DMS53 treated with DMSO at 0.1 percent for 48 hours (cell line): Measurements from ENCODE around the gene STAC2.
A peak's percentile ranks its signal among the peaks of the same experiment; 100 is the strongest.

Experiments
- DNase-seq: peaks from one replicate; lab custom pipeline; 2025; ENCODE audit not compliant: unreplicated experiment; lab: John Stamatoyannopoulos, UW

Gene STAC2

GRCh38 chr17:39235555-39236449 is 10.1 kb upstream of the STAC2 start:
- peak; percentile 28 for DNase-seq

DNA sequence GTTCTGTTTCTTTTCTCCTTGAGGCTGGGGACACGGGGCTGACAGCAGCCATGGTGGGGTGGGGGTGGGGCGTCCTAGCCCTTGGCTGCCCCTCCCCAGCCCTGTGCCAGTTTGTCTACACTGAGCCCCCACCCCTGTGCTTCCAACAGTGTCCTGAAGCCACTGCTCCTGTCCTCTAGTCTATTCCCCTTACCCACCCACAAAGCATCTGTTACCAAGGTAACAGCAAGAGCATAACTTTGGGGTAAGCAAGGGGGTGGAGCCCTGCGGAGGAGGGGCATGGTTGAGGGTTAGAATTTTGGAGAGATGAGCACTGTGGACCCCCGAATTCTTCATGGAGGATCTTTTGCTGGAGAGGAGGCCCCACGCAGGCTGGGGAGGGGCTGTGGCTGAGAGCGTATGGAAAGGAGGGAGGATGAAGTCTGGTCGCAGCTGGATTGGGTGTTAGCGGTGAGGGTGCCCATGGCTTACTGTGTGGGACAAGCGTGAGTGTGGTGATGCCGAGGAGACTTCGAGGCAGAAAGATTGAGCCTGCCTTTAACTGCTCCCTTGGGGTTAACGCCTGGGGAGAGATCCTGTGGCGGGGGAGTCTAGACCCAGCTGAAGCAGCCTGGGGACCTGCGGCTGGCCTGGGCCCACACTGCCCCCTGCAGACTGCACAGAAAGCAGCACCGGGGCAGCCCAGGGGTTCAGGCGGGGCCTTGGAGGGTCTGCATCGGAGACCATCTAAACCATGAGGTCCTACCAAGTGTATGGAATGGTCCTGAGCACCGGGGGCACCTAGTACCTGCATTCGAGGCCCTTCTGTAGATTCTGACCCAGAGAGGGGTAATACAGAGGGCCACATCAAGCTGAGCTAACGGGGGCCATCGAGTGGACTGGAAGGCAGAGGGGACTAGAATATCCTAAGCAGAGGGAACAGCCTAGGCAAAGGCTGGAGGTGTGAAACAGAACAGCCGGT is 6.1 kb upstream of the STAC2 start:
- DNase-seq, result no peak

DNA sequence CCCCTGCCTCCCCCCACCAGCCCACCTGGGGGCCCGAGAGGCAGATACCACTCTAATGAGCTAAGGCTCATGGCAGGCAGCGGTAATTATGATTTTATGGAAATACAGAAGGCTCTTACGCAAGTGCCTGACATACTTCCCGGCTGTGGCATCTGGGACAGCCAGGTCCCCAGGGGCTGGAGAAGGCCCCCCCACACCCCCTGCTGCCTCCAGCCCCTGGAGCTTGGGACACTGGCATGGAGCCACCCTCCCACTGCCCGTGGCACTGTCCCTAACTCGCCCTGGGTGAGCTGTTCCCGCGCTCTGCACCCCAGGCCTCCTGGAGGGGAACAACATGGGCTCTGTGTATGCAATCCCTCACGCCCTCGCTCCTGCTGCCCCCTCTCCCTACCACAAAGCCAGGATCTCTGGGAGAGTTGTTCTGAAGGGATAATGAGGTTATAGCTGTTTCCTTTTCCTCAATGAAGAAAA is 5.4 kb upstream of the STAC2 start:
- no peak for DNase-seq

- no peak for DNase-seq
Measured at GRCh38 chr17:39230361-39230760, 4.6 kb upstream of the STAC2 start.

DNA sequence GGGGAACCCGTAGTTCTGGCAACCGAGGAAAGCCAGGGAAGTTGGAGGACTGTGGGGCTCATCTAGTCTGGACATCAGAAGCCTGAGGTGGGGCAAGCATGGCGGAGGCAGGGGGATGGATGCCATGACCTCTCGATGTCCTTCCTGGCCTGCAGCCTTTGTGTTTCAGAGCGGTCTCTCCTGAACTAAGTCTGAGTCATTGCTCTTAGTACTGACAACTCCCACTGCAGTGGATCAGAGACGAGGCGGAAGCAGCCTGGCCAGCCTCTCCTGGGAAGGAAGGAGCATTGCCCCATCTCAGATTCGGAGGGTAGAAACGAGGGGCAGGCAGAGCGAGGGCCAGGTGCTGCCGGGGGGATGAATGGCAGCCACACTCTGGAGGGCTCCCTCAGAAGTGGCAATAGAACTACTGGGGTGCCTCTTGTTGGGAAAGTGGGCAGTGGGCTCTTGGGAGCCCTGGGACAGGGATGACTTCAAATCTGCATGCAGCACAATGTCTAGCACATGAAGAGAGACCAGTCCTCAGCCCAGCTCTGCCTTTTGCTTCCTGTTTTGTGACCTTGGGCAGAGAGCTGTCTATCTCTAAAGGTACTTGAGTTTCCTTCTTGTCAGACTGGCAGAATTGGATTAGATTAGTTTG is 3.6 kb upstream of the STAC2 start:
- no peak for DNase-seq

DNA sequence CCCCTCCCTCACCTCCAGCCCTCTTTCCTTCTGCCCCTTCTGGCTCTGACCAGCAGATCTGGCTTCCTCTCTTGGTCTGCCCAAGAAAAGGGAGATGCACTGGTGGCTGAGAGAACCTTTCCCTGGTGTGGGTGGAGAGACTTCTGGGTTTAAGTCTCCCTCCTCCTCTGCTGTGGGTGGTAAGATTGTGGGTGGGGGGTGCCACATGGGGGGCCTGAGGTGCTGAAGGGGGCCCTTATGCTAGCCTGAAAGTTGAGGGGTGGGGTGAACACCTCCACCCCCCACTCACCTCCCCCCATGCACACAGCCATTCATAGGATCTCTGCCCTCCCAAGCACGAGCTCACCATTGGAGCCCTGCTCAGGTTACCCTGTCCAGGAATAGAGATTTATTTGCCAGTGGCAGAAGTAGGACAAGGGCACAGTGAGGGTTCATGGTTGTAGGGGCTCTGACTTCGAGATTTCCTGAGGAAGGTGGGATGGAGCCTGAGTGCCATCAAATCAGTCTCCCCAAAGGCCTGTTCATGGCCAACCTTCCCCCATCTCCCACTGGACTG is 1.7 kb upstream of the STAC2 start:
- DNase-seq, result no peak

- DNase-seq, result no peak
Measured at GRCh38 chr17:39225959-39226683, 376 bp upstream of the STAC2 start.

GRCh38 chr17:39224778-39225307 is 902 bp downstream of the STAC2 start:
- DNase-seq, result no peak

DNA sequence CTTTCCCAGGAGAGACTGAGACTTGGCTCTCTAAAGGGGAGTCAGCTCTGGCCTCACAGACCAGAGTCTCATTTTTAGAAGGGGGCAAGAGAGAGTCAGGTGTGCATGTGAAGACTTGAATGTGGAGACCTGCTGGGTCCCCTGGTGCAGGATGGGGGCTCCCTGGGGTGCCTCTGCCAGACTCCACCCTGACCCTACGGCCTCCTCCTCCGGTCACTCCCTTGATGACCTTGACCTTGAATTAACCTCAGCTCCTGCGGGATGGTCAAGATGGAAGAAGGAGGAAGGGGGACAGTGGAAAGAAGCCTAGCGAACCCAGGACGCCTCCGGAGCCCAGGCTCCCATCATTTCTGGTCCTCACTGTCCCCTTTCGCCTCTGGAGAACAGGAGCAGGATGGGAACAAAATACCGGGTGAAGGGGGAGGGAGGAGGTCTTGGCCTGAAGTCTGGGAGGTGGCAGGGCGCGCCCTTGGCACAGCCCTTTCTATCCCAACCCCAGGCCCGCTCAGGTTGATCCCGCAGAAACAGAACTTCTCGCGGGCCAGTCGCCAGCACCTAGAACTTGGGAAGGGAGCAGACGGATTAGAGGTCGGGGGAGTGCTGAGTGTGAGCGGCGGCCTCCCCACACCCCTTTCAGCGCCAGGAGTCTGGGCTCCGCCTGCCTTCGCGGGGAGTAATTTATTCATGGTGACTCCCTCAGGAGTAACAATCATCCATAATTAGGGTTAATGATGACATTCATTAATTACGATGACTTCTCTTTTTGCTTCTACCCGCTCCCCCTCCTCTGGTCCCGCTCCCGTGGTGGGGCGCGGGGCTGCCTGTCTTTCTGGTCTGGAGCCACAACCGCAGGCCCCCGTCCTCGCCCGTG is 1.6 kb downstream of the STAC2 start:
- DNase-seq, result no peak

DNA sequence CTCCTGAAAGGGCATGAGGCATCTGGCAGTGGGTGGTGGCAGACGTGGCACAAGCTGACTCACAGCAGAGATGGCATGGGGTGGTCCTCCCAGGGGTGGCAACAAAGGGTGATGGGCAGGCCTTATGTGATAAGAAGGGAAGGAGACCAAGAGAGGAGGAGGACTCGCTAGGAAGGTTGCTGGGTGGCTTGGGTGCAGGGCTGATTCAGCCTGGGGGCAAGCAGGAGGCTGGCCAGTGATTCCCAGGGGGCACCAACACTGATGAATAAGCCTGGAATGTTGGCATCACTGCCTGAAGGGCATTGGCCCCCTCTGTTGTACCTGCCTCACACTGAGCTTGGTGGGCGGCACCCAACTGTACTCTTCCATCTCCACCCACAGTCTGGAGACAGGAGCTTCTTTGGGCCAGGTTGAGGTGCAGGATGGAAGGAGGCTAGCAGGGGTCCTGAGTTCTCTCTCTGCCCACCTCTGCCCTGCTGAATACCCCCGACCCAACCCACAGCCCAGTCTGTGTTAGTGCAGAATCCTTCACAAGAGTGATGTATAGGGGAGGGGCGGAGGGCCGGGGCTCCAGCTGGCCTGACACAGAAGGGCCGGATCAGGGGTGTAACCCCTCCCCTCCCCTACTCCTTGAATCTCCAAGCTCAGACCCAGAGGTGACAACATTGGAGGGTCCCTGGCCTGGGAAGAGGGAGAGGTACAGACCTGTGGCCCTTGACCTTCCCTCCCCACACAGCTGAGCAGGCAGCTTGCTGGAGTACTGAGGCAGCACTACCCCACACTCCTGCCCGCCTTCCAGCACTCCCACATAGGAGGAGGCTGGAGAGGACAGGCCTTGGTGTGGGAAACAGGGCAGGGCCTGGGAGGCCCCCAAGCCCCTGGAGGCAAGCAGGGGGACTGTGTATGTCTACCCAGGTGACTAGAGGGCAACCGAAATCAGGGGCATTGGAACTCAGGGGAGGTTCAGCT is 2.6 kb downstream of the STAC2 start:
- no peak for DNase-seq

DNA sequence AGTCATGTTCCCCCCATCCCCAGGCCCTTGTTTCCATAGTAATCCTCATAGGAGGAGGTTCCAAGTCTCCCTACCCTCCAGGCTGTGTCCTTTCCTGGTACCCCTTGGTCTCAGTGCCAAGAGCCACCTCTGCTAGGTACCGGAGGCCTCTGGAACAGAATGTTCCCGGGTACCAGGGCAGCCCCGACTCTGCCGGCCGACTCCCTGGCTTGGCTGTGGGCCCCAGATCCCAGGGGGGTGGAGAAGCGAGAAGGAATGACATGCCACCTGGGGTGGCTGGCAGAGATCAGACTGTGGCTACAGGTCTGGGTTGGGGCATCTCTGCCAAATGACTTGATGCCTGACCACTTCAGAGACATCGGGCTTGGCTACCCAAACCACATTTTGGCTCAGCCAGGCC is 3.6 kb downstream of the STAC2 start:
- DNase-seq, result no peak

- no peak for DNase-seq
Measured at GRCh38 chr17:39221572-39221971, 4.2 kb downstream of the STAC2 start.

DNA sequence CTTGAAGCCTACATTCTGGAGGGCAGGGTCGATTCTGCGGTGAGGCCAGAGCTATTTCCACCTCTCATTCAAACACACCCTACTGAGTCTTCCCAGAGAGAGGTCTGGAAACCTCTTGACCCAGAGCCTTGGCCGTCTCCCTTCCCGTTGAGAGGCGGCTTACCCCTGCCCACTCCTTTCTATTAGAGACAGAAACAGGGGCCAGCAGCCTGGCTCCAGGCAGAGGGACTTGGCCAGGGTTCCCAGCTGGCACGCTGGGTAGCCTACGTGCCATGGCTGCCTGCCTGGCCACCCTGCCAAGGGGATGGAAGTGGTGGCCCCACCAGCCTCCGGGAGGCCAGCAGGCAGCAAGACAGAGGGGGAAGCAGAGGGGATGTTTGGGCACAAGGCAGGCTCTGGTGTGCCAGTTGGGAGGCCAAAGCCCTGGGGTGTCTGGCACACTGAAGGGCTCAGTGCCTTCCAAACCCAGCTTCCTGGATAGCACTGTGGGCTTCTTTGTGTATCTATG is 6.0 kb downstream of the STAC2 start:
- no peak for DNase-seq

DNA sequence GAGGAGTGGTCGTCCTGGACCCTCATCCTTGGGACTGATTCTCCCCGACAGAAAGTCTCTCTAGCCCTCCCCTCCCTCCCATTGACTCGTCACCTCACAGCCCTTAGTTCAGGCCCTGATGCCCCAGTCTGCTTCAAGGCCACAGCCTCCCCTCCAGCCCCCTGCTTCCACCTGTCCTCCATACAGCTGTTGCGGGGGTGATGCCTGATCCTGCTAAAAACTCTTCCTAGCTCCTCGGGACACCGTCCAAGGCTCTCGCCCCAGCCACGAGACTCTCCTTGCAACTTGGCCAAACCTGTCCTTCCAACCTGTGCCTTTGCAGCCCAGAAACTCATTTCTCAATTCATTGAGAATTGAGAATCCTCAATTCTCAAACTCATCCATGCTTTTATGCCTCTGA is 6.8 kb downstream of the STAC2 start:
- DNase-seq, result no peak

DNA sequence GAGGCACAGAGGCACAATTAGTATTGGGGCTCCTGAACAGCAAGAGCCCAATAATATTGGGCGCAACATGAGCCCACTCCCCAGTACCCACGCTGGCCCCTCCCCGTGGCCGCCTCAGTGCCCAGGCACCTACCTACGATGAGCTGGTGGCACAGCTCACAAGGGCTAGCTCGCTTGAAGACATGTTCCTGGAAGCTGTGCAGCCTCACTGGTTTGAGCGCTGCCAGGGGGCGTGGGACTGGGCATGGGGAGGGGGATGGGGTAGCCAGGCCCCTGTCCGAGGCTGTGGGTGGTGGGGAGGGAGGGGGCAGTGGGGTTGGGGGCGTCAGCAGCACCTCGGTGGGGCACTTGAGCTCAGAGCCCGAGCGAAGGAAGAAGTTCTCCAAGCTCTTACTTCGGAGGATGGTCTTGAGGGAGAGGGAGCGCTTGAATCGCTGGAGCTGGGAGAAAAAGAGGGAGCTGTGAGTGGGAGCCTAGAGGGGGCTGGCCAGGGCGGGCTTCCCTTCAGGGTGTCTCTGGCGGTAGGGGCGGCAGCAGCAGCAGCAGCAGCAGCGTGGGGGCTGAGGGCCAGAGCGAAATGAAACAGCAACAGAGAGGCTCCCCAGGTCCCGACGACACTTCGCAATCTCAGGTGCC is 7.9 kb downstream of the STAC2 start:
- no peak for DNase-seq

DNA sequence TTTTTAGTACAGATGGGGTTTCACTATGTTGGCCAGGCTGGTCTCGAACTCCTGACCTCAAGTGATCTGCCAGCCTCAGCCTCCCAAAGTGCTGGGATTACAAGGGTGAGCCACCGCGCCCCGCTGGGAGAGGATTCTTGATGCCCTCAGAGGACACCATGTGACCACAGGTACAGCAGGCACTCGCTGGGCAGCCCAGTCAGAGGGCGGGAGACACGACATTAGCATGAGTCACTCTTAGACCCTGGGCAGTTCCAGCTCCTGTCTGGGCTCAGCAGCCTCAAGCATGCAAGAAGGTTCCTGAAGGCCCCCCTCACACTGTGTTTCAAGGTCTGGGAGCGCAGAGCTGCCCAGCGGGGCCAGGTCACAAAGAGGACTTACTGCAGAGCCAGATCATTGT is 11.9 kb downstream of the STAC2 start:
- DNase-seq, result no peak

GRCh38 chr17:39212841-39213480 is 12.8 kb downstream of the STAC2 start:
- DNase-seq, result no peak
